Skeletal muscle cell (primary cell): ENCODE measurements around the gene SLC9C2.
"Not testable (repeated sequence)": the region's sequence is repeated elsewhere in the genome, so short reads cannot be mapped to it uniquely, and the experiment has no call there.

Experiments used
- DNase-seq: peaks from one replicate; pipeline ENCODE4 v3.0.0-alpha.2; 2010; ENCODE audit warnings: low read depth
- H3K4me3 ChIP-seq: 2 replicates; pipeline ENCODE4 v1.5.1; 2011; ENCODE audit warnings: low read depth, mild to moderate bottlenecking, control low read depth, low read length, moderate library complexity

The SLC9C2 gene

DNA sequence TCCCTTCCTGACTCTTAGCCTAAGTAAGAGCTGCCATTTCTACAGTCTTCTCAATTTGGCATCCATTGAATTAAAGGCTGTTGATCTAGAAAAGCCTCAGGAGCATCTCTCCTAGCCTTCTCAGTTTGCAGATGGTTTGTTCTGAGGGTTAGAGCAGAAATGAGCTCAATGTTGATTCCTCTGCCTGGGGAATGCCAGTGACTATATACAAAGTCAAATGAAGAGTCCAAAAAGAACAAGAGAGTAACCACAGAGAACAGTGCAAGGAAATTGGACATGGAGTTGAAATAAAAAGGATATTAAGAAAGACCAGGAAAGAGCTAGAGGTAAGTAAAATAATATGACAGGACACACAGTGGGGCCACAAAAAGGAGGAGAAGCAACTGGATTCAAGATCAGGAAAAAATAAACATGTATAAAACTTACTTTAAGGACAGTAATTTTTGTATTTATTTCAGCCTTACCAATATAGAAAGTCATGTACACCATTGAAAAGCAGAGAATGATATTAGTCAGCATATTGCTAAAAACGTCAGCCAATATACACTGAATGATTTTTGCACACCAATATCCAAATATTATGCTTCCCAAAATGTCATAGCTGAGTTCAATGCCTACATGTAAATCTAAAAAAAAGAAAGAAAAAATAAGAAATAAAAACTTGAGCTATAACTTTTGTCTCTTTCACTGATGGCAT is 21.3 kb downstream of the SLC9C2 start:
- no peak for DNase-seq

DNA sequence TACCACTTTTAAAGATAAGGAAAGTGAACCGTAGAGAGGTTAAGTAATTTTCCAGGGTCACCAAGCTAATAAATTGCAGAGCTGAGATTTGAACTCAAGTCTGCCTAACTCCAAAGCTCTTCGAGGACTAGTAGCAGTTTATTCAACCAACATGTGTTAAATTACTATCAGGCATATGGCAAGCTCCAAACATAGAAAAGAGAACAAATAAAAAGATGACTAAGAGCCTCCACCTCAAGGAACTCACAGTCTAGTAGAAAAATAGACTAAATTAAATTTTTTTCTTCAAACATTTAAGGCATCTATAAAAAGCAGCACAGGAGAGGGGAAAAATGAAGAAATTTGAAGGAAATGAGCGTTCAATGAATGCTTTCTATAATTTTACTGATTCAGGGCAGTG is 22.2 kb downstream of the SLC9C2 start:
- DNase-seq, result no peak
- no peak overlapping the region for H3K4me3 ChIP-seq

More for the DNA sequence above, 21.3 kb downstream of the SLC9C2 start:
- no peak overlapping the region for H3K4me3 ChIP-seq

DNA sequence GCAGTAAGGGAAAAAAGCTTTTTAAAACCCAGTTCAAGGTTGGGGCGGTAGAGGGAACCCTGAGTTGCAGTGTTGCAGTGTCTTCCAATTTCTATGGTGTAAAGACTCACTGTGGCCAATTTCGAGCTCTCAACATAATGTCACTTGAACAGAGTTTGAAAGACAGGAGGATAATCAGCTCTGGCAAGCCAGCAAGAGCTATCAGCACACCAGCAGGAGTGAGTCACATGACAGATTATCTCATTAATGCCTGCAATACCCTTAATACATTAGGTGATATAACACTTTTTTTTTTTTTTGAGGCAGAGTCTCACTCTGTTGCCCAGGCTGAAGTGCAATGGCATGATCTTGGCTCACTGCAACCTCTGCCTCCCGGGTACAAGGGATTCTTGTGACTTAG is 22.8 kb downstream of the SLC9C2 start:
- H3K4me3 ChIP-seq, result no peak overlapping the region
- DNase-seq, result no peak

DNA sequence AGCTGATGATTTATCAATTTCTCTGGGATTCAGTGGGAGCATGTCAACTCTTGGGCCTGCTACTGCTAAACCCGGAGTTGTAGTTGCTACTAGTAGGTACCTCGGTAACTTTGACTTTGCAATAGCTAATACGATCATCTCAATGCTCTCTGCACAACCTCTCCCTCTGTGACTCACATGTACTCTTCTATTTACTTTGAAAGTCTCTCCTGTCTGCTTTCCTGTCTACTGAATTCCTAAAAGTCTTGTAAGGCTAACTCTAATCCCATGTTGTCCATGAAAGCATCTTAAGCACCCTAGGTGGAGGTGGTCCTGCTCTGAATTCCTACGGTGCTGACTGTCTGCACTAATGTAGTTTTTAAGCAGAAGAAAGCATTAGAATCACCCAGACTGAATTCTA is 29.3 kb downstream of the SLC9C2 start:
- H3K4me3 ChIP-seq, result no peak overlapping the region
- DNase-seq, result no peak

DNA sequence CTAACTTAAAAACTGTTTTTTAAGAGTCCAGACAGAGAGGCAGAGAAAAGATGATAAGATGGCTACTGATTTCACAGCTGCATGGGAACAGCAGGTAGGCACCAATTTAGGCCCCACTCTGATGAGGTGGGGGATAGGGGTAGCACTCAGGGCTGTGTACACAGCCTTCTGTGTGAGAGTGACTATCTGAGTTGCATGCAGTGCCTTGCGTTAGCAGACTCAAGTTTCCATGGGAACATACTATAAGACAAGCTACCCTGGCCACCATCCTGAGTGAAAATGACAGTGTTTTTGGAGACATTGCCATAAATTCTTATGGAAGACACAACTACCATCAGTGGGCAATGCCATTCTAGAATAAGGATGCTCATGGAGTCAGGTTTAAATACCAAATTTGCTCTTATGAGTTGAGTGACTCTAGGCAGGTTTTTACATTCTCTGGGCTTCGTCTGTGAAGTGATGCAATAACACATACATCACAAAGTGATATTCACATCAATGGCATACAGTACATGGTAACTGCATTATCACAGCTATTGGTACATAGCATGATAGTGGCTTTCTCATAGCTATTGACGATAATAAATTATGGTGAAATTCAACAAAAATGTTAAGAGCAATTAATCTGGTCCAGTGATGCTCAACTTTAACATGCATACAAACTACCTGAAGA is 30.5 kb downstream of the SLC9C2 start:
- H3K4me3 ChIP-seq, result no peak overlapping the region
- no peak for DNase-seq

DNA sequence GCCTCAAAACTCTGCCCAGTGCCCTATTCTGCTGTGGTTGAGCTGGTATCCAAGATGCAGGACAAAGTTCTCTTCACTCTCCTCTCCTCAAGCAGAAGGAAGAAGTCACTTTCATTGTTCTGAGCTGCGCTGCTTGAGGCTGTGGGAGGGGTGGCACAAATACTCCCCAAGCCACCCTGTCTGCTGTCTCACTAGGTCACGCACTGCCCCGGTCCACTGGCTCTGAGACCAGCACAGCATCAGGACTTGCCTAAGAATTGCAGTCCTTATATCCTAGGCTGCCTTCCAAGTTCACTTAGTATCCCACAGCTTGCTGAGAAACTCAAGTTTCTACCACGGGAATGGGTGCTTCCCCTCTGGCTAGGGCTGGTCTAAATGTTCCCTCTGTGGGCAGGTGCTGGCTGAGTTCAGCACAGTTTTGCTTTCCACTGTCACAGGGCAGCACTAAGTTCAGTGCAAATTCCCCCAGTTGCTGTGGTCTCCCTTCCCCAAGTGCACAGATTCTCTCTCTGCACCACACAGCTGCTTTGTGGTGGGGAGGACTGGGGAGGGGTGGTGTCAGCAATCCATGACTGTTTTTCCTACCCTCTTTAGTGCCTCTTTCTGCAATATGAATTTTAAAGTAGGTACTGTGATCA is 32.4 kb downstream of the SLC9C2 start:
- peak; percentile 6 for DNase-seq

DNA sequence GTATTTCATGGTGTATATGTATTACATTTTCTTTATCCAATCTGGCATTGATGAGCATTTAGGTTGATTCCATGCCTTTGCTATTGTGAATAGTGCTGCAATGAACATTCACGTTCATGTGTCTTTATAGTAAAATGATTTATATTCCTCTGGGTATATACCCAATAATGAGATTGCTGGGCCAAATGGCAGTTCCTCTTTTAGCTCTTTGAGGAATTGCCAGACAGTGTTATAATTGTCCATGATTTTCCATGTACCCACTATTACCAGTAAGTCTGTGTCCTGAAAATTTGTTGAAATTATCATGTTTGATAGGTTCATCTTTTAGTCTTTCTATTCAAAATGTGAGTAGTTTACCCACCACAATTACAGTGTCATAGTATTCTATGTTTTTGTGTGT is 34.4 kb downstream of the SLC9C2 start:
- H3K4me3 ChIP-seq, result no peak overlapping the region
- no peak for DNase-seq

More for the DNA sequence above, 32.4 kb downstream of the SLC9C2 start:
- no peak overlapping the region for H3K4me3 ChIP-seq

DNA sequence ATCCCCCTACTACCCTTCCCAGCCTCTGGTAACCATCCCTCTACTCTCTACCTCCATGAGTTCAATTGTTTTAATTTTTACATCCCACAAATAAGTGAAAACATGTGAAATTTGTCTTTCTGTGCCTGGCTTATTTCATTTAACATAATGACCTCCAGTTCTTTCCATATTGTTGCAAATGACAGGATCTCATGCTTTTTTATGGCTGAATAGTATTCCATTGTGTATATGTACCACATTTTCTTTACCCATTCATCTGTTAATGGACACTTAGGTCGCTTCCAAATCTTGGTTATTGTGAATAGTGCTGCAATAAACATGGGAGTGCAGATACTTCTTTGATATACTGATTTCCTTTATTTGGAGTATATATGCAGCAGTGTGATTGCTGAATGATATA is 39.0 kb downstream of the SLC9C2 start:
- not testable (repeated sequence) for H3K4me3 ChIP-seq, DNase-seq

DNA sequence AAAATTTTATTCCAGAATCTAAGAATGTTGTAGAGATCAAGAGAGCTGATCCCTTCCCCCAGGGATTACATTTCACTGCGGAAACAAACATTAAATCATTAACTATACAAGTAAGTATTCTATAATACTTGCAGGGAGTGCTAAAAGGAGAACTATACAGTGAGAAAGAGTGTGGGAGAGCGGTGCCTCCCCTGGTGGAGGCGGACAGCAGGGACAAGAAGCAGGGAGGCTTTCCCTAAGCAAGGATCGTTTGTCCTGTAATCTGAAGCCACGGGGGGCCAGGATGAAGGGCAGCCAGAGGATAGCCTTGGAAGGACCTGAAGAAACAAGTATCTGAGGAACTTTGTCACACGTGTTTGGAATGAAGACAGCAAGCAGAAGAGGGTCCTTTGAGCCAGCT is 40.1 kb downstream of the SLC9C2 start:
- H3K4me3 ChIP-seq, result no peak overlapping the region
- no peak for DNase-seq

DNA sequence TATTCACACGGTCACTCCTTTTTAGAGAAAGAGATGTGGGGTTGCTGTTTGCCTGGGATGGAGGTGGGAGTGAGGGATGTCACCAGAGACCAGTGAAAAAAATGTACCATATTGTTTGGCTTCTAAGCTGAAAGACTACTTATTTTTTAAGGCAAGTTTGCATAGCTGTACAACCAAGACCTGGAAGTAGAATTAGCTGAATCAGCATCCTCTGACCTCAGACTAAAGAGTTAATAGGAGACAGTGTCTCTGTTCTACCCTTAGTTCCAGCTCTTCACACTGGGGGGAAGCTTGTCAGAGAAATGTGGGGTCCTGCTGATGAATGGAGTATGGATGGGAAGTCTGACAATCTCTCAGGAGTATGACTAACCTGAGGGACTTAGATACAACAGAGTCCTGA is 41.6 kb downstream of the SLC9C2 start:
- DNase-seq, result no peak
- no peak overlapping the region for H3K4me3 ChIP-seq

DNA sequence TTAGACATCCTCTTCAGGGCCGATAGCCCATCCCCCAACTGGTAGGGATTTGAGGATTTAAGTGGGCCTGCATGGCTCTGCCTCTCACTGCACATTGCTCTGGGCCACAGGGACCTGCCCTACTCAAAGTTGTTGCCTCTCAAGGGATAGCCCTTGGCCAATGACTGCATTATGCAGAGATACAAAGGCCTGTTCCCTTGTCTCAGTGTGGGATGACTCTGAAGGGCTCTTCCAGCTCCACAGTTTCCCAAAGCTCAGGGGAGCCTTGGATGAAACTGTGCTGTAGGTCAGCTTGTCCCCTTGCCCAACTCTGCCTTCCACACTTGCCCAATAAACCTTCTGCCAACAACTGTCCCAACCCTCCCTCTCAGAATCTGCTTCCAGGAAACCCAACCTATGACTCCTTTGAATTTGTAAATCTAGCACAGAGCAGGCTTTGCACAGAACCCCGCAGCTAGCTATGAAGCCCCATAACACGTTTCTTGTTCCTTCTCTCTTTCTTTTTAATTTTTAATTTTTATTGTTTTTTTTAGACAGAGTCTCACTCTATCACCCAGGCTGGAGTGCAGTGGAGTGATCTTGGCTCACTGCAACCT is 42.5 kb downstream of the SLC9C2 start:
- no peak overlapping the region for H3K4me3 ChIP-seq
- DNase-seq, result no peak

DNA sequence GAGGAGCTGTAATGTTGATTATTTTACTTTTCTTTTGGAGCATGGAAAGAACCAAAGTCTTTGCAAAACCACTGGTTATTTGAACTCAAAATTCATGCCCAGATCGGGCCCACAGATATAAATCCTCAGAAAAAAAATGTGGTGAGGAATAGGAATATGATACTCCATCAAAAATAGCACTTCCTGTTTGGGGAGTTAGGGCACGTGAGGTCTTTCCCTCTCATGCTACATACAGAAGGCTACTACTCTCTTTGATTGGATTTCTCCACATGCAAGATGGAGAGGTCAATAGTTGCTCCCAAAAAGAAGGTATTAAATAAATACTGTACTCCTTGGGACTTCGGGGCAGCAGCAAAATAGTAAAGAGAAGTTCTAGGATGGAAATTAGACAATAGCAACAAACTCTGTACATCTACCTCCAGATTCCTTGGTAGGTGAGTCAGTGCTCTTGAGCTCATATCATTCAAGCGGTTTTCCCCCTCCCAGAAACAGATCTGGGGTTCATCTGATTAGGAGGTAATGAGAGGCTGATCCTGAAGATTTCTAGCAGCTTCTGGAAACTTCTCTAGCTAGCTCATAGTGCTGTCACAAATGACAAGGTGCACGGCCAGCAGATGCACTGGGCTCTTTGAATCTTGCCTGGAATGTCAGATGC is 47.1 kb downstream of the SLC9C2 start:
- no peak overlapping the region for H3K4me3 ChIP-seq
- DNase-seq, result no peak

DNA sequence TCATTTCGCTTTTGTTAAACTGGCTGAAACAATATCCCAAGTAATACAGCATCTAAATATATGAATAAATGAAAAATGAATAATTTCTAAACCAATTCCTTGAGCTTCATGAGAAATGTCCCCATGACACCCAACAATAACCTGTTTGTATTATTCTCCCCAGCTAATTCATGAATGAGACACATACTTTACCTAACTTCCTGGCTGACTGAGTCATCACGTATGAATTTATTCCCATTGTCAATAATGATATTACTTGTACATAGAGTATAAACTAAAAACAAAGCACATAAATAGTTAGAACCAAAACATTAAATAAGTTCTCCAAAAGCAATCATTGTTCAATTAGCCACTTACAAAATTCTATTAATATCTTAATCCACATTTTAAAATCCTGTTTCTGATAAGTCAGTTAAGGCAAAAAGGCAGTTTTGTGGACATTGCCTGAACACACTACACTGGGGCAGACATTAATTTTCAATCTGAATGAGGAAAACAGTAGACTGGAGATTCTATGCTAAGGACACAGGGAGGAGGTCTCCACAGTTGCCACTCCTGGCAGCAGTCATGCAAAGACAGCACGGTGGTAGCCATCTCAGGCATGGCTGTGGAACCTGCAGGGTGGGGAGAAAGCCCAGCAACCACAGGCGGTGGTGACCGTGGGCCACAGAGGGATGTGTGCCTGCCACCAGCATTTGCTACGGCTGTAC is 48.2 kb downstream of the SLC9C2 start:
- no peak for DNase-seq
- no peak overlapping the region for H3K4me3 ChIP-seq

DNA sequence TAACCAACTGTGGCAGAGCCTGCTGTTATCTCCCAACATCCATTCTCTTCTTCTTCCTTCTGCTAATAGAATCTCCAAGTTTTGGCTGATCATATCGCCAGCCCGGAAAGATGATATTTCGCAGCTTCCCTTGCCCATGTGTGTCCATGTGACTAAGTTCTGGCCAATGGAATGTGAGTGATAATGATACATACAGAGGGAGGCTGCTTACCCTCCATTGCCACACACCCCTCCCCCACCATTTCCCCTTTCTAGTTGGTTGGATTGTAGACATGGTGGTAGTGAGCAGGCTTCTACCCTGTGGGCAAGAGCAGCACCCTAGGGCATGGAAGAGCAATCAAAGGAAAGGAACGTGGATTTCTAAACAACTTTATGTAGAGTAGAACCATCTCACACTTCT is 48.8 kb downstream of the SLC9C2 start:
- no peak overlapping the region for H3K4me3 ChIP-seq

DNA sequence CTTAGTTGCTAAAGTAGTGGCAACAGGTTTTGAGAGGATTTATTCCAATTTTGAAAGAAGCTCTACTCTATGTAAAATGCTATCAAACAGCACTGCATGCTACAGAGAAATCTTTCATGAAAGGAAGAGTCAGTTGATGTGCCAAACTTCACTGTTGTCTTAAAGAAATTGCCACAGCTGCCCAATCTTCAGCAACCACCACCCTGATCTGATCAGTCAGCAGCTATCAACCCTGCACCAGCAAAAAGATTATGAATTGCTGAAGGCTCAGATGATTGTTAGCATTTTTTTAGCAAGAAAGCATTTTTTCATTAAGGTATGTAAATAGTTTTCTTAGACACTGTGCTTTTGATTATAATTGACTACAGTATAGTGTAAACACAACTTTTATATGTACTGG is 49.6 kb downstream of the SLC9C2 start:
- DNase-seq, result no peak
- no peak overlapping the region for H3K4me3 ChIP-seq

More for the DNA sequence above, 48.8 kb downstream of the SLC9C2 start:
- DNase-seq, result no peak

DNA sequence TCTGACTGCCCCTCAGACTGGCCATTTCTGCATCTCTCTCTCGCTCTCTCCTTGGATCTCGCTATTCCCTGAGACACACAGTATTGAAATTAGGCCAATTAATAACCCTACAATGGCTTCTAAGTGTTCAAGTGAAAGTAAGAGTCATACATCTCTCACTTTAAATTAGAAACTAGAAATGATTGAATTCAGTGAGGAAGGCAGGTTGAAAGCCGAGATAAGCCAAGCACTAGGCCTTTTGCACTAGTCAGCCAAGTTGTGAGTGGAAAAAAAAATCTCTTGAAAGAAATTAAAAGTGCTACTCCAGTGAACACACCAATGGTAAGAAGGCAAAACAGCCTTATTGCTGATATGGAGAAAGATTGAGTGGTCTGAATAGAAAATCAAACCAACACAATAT is 51.2 kb downstream of the SLC9C2 start:
- DNase-seq, result no peak
- H3K4me3 ChIP-seq, result no peak overlapping the region

DNA sequence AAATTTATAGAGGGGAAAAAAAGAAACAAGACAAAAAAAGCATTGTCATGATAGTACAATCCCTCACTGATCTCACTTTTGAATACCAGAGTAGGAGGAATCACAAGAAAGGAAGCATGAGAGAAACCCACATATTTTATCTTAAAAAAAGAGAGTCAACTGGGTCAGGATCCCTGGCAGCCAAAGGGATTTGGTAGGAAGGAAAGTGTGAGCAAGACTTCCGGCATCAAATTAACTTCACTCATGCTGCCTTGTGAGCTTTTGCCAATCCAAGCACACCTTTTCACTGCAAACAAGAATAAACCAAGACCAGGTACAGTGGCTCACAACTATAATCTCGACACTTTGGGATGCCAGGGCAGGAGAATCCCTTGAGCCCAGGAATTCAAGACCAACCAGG is 53.1 kb downstream of the SLC9C2 start:
- no peak for DNase-seq
- no peak overlapping the region for H3K4me3 ChIP-seq

DNA sequence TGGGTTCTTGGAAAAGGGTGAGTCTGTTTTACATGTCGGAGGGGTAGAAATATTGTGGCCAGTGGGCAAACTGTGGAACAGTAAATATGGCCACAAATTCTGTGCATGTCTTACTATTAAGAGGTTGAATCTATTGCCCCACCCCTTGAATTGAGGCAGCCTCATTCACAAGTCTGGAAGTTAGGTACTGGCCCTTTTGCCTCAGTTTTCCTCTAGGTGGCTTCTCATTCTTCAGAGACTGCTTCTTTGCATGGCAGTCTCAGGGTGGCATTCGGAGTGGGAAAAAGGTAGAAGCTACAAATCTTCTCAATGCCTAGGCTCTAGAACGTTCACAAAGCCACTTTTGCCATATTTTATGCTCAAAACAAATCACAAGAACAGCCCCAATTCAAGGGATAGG is 57.2 kb downstream of the SLC9C2 start:
- no peak overlapping the region for H3K4me3 ChIP-seq
- no peak for DNase-seq

DNA sequence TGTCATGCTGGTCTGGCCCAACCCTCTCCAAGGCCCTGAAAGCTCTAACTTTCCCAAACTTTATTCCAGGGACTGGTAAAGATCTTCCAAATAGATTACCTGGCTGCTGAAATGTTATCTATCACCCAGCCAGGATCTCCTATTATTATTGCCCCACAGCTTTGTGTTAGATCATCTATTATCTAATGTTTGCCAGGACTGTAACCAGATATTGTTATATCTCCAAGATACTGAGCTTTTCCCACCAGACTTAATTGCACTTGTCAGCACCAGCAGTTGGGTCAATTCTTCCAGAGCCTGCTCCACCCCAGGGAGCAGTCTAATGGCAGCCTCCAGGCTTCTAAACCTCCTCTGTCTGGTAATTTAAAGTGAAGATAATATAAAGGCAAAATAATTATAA is 66.6 kb downstream of the SLC9C2 start:
- no peak for DNase-seq
- no peak overlapping the region for H3K4me3 ChIP-seq
